Pancreas (tissue), 10 donors: ENCODE results near the gene ASAP2. TPM values are rescaled to one million over a fixed set of nuclear protein-coding genes. Genes with fewer than 3 reads are reported as not detected.

ENCODE experiments used
- ATAC-seq, 4 donors: fragments of 200-7000 bp; cut with Tn5 transposase; one replicate each; pipeline versions ENCODE4 v1.8.0 to v1.9.1; 2020; ENCODE audit warnings: mild to moderate bottlenecking in 4 of 4, moderate library complexity in 4 of 4
- DNase-seq, 6 donors: peaks; one replicate each; pipeline ENCODE4 v3.0.0-alpha.2; 2020
- FAIRE-seq: peaks from 2 replicates; lab custom pipeline; 2012; peaks lifted over from hg19 to GRCh38; lab: Jason Lieb, UNC
- H3K27ac ChIP-seq, 4 donors: fragments of 200-600 bp; sonication (generic); 1 replicate in 3 of 4; 2 replicates in 1 of 4; pipeline versions ENCODE4 v1.5.0 to v1.8.0; 2020
- H3K27me3 ChIP-seq, 4 donors: fragments of 200-600 bp; one replicate each; pipeline ENCODE4 v1.8.0; 2021
- H3K36me3 ChIP-seq, 3 donors: fragments of 200-600 bp; sonication (generic) in 1 of 3; one replicate each; pipeline versions ENCODE4 v1.5.0 to v1.8.0; 2020 to 2021
- H3K4me1 ChIP-seq, 3 donors: fragments of 200-600 bp; one replicate each; pipeline ENCODE4 v1.8.0; 2021
- H3K4me3 ChIP-seq, 4 donors: fragments of 200-600 bp; sonication (generic) in 2 of 4; one replicate each; pipeline versions ENCODE4 v1.5.0 to v1.8.0; 2020 to 2021
- H3K9me3 ChIP-seq, 4 donors: fragments of 200-600 bp; one replicate each; pipeline ENCODE4 v1.8.0; 2021
- CTCF ChIP-seq, 4 donors: fragments of 200-600 bp; sonication (generic) in 3 of 4; IDR thresholded peaks; one replicate each; pipeline versions ENCODE4 v1.5.0 to v1.8.0; 2021; ENCODE audit warnings: antibody characterized with exemption in 4 of 4
- WGBS, 2 donors: extraction: QIAGEN DNeasy Blood & Tissue Kit; methylation state at CpG; one replicate each; pipeline ENCODE4 v1.1.7; 2013; 5-methylcytosine and 5-hydroxymethylcytosine counted together
- intact Hi-C, 3 donors: fragments of 100-400 bp; cut with DNase I; formaldehyde crosslinking; loops; one replicate each; pipeline versions ENCODE4 v1.11.1 to v1.14.2; 2022
- polyA plus RNA-seq, 2 donors: library from polyadenylated mRNA; stranded (reverse); fragments of 200-250 nt; gene quantifications; one replicate each; pipeline ENCODE4 v1.2.3, GENCODE V29; 2013
- total RNA-seq, 6 donors: library from RNA; stranded (reverse); fragmentation: NEBNext Ultra II Directional in 4 of 6; extraction: Animal tissue kit (Norgen Biotek cat#: 25700) in 4 of 6; gene quantifications; one replicate each; pipeline versions ENCODE4 v1.2.1 to v1.2.4, GENCODE V29; 2021 to 2023
- donor health status: healthy with polysubstance abuse.
- donor health status: DM: no; HTN: no; CAD: no; lungs with moderate emphysema.
- donor health status: DM: no; HTN: no; CAD: no.
- donor health status: control.
- donor health status: control.
- donor health status: Bipolar disorder and iron deficiency.
- donor health status: DM: yes; HTN: yes; CAD: no.
- donor health status: DM: no; HTN: no; CAD: no.
- donor health status: DM: no; HTN: no; CAD: no.
- donor health status: DM: yes; HTN: yes; CAD: no.

ASAP2 gene
- total and polyA plus RNA-seq, 8 donors, result 5.8 to 17.7 (median 7.3) TPM

GRCh38 chr2:9163306-9164111 is 43.1 kb upstream of the ASAP2 start:
- no peaks in the 10 kb centered on the region for H3K4me1 ChIP-seq
- ATAC-seq (no peak), DNase-seq (no peak), FAIRE-seq (no peak)
- H3K27me3 ChIP-seq, result no peaks in the 10 kb centered on the region
- 79 to 83% methylated on average over 8 of the region's 8 CpGs for WGBS, 2 donors
- H3K36me3 ChIP-seq, result no peaks in the 10 kb centered on the region
- intact Hi-C loops, result no loop called here
- TF ChIP-seq CTCF (IDR thresholded peaks at IDR 0.05), result no peak
- H3K27ac ChIP-seq, result no peak overlapping the region
- no peaks in the 10 kb centered on the region for H3K9me3 ChIP-seq
- H3K4me3 ChIP-seq, result no peak overlapping the region

- no peaks in the 10 kb centered on the region for H3K9me3 ChIP-seq
- ATAC-seq, result no peak
- no peak overlapping the region for H3K27ac ChIP-seq
- H3K4me1 ChIP-seq, result no peaks in the 10 kb centered on the region
- H3K27me3 ChIP-seq, result no peaks in the 10 kb centered on the region
- H3K4me3 ChIP-seq, result no peak overlapping the region
- no peak for FAIRE-seq
- WGBS, 2 donors, result 89 to 92% methylated on average over 4 of the region's 4 CpGs
- intact Hi-C loops, result no loop called here
- no peak for TF ChIP-seq CTCF (IDR thresholded peaks at IDR 0.05)
- DNase-seq, result no peak
- no peaks in the 10 kb centered on the region for H3K36me3 ChIP-seq
Measured at GRCh38 chr2:9164112-9164608, 42.5 kb upstream of the ASAP2 start.

- DNase-seq (no peak), FAIRE-seq (no peak), ATAC-seq (no peak)
- H3K36me3 ChIP-seq, result no peaks in the 10 kb centered on the region
- no peak for TF ChIP-seq CTCF (IDR thresholded peaks at IDR 0.05)
- H3K4me1 ChIP-seq, result no peaks in the 10 kb centered on the region
- H3K4me3 ChIP-seq, result no peak overlapping the region
- no peaks in the 10 kb centered on the region for H3K9me3 ChIP-seq
- no peak overlapping the region for H3K27ac ChIP-seq
- 95 to 97% methylated on average over 5 of the region's 5 CpGs for WGBS, 2 donors
- intact Hi-C loops, result no loop called here
- no peaks in the 10 kb centered on the region for H3K27me3 ChIP-seq
Measured at GRCh38 chr2:9165625-9166024, 41.0 kb upstream of the ASAP2 start.

- Histone ChIP-seq H3K4me1 (no peaks in the 10 kb centered on the region), H3K27ac (no peak overlapping the region), H3K27me3 (no peaks in the 10 kb centered on the region), H3K4me3 (no peak overlapping the region), H3K36me3 (no peaks in the 10 kb centered on the region), H3K9me3 (no peaks in the 10 kb centered on the region)
- FAIRE-seq, result no peak
- no peak for ATAC-seq
- WGBS, 2 donors, result 77 to 87% methylated on average over 11 of the region's 11 CpGs
- no peak for DNase-seq
- intact Hi-C loops, result no loop called here
- TF ChIP-seq CTCF (IDR thresholded peaks at IDR 0.05), result no peak
Measured at GRCh38 chr2:9166579-9167377, 39.8 kb upstream of the ASAP2 start.
